ENCODE measurements around the gene YIPF7.

Gene YIPF7

GRCh38 chr4:44629280-44629866 lies 22.1 kb downstream of the YIPF7 start:
- no peak for DNase-seq (ENCODE audit: insufficient read length, low spot score)
- peak; percentile 86 for TF ChIP-seq CTCF (IDR thresholded peaks at IDR 0.05; ENCODE audit: insufficient read depth, missing control alignments)
- peak; percentile 21 for FAIRE-seq

- no peak for FAIRE-seq
- no peak for DNase-seq (ENCODE audit: insufficient read length, low spot score)
- TF ChIP-seq CTCF (IDR thresholded peaks at IDR 0.05; ENCODE audit: insufficient read depth, missing control alignments), result no peak
Observed at GRCh38 chr4:44623676-44624075, 27.7 kb downstream of the YIPF7 start.

- no peak for TF ChIP-seq CTCF (IDR thresholded peaks at IDR 0.05; ENCODE audit: insufficient read depth, missing control alignments)
- DNase-seq (ENCODE audit: insufficient read length, low spot score), result no peak
- FAIRE-seq, result no peak
Observed at GRCh38 chr4:44616621-44617020, 34.8 kb downstream of the YIPF7 start.

- no peak for FAIRE-seq
- TF ChIP-seq CTCF (IDR thresholded peaks at IDR 0.05; ENCODE audit: insufficient read depth, missing control alignments), result peak; percentile 18
- no peak for DNase-seq (ENCODE audit: insufficient read length, low spot score)
Observed at GRCh38 chr4:44583393-44583792, 68.0 kb downstream of the YIPF7 start.

DNA sequence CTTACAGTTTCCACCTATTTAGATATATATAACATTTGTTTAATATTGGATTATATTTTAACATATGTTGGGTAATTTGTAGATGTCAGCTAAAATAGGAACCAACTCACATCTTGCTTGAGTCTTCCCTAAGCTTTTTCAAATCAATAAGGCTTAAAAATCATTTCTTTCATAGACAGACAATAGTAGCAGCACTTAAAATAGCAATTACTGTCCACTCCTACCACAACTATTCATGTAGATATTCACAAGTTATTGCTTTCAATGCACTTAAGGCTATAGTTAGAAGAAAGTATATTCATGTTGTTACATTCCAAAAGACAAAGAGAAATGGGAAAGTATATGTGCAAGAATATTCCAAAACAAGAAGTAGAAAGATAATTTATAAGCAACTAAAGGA lies 71.2 kb downstream of the YIPF7 start:
- DNase-seq (ENCODE audit: insufficient read length, low spot score), result no peak
- no peak for TF ChIP-seq CTCF (IDR thresholded peaks at IDR 0.05; ENCODE audit: insufficient read depth, missing control alignments)
- FAIRE-seq, result no peak

DNA sequence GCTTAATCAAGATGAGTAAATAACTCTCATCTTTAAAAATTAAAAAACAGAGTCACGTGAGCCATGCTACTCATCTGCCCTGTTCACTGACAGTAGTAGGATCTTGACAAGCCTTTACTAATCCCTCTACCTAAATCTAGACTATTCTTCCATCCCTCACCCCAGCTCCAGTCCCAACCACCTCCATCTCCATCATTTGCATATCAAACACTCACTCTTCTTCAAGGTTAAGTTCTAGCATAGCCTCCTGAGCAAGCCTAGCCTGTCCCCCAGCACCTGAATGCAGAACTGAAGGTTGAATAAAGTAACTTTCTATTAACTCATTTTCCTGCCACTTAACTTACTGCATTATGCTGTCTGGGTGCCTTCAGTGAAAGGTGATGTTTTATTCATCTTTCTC lies 72.5 kb downstream of the YIPF7 start:
- DNase-seq (ENCODE audit: insufficient read length, low spot score), result no peak
- TF ChIP-seq CTCF (IDR thresholded peaks at IDR 0.05; ENCODE audit: insufficient read depth, missing control alignments), result no peak
- no peak for FAIRE-seq

All from D721Med (cell line).